Aorta (tissue), 5 donors: ENCODE data around the gene SPRR2B. TPM values are rescaled to one million over a fixed set of nuclear protein-coding genes. Genes with fewer than 3 reads are reported as not detected.
"Not testable (repeated sequence)": the region's sequence is repeated elsewhere in the genome, so short reads cannot be mapped to it uniquely, and the experiment has no call there.

Experiments
- ATAC-seq: fragments of 200-7000 bp; cut with Tn5 transposase; one replicate; pipeline ENCODE4 v1.9.1; 2022; ENCODE audit warnings: moderate library complexity; ENCODE audit not compliant: low FRiP score
- DNase-seq, 2 donors: peaks; one replicate each; pipeline ENCODE4 v3.0.0-alpha.2; 2020
- H3K27ac ChIP-seq, 2 donors: one replicate each; pipeline ENCODE4 v1.5.1; 2013; ENCODE audit warnings: low read length in 2 of 2, mild to moderate bottlenecking in 2 of 2, moderate library complexity in 2 of 2, control low read depth in 1 of 2, inconsistent platforms in 1 of 2, low read depth in 1 of 2
- H3K27me3 ChIP-seq, 2 donors: one replicate each; pipeline ENCODE4 v1.6.1; 2013; ENCODE audit warnings: control low read depth in 1 of 2, low read length in 1 of 2, mild to moderate bottlenecking in 1 of 2, moderate library complexity in 1 of 2; ENCODE audit not compliant: insufficient read depth in 2 of 2, control insufficient read depth in 1 of 2
- H3K36me3 ChIP-seq, 2 donors: one replicate each; pipeline ENCODE4 v1.6.1; 2013; ENCODE audit warnings: control low read depth in 1 of 2, low read length in 1 of 2, mild to moderate bottlenecking in 1 of 2; ENCODE audit not compliant: insufficient read depth in 2 of 2, control insufficient read depth in 1 of 2
- H3K4me1 ChIP-seq, 2 donors: one replicate each; pipeline ENCODE4 v1.6.1; 2013; ENCODE audit warnings: low read length in 2 of 2, control low read depth in 1 of 2, mild to moderate bottlenecking in 1 of 2, moderate library complexity in 1 of 2; ENCODE audit not compliant: insufficient read depth in 2 of 2, control insufficient read depth in 1 of 2
- H3K4me3 ChIP-seq, 2 donors: one replicate each; pipeline ENCODE4 v1.5.1; 2013; ENCODE audit warnings: low read length in 2 of 2, control low read depth in 1 of 2, mild to moderate bottlenecking in 1 of 2
- H3K9me3 ChIP-seq: one replicate; pipeline ENCODE4 v1.6.1; 2013; ENCODE audit warnings: mild to moderate bottlenecking, low read length; ENCODE audit not compliant: control insufficient read depth
- WGBS, 2 donors: extraction: QIAGEN DNeasy Blood & Tissue Kit; methylation state at CpG; one replicate each; pipeline ENCODE4 v1.1.7; 2013; 5-methylcytosine and 5-hydroxymethylcytosine counted together
- intact Hi-C, 2 donors: fragments of 100-400 bp; cut with DNase I; formaldehyde crosslinking; loops; one replicate each; pipeline versions ENCODE4 v1.14.2 to v1.15.0; 2022
- polyA plus RNA-seq, 2 donors: library from polyadenylated mRNA; stranded (reverse); fragments of 200-250 nt; gene quantifications; one replicate each; pipeline ENCODE4 v1.2.3, GENCODE V29; 2013
- total RNA-seq, 2 donors: library from RNA; stranded (reverse); fragmentation: NEBNext Ultra II Directional; extraction: Animal tissue kit (Norgen Biotek cat#: 25700); gene quantifications; one replicate each; pipeline ENCODE4 v1.2.1, GENCODE V29; 2021
- donor health status: healthy with polysubstance abuse.
- donor health status: Bipolar disorder and iron deficiency.
- donor health status: DM: no; HTN: no; CAD: no.
- donor health status: DM: no; HTN: no; CAD: no.
- donor health status: DM: yes; HTN: yes; CAD: no.

SPRR2B gene
- total and polyA plus RNA-seq, 4 donors = not detected

- no peaks in the 10 kb centered on the region for H3K4me1 ChIP-seq
- no peaks in the 10 kb centered on the region for H3K27me3 ChIP-seq
- no peak for DNase-seq
- H3K36me3 ChIP-seq = no peaks in the 10 kb centered on the region
- H3K4me3 ChIP-seq = no peak overlapping the region
- H3K27ac ChIP-seq = no peak overlapping the region
- intact Hi-C loops = no loop called here
- WGBS, 2 donors = 73% methylated on average over 1 of the region's 1 CpG
- no peak for ATAC-seq
- H3K9me3 ChIP-seq = no peaks in the 10 kb centered on the region
Observed at GRCh38 chr1:153024413-153024812, 47.0 kb downstream of the SPRR2B start.

DNA sequence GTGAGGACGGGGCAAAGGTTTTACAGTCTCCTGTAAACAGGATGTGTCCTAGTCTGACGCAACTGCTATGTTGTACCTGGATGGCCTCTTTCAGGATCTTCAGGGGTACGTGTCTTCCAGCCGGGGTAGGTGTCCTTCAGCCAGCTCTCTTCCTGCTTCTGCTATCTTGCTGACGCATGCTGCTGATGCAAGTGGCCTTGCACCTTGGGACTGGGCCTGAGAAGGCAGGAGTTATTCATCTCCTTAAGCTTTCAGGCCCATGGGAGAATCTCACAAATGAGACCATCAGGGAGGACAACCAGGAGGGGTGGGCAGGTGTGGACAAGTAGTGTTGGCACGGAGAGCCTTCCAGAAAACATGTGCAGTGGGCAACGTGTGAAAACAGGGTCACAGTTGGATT lies 48.3 kb downstream of the SPRR2B start:
- no peaks in the 10 kb centered on the region for H3K36me3 ChIP-seq
- intact Hi-C loops = no loop called here
- H3K9me3 ChIP-seq = peaks cover 2% of the 10 kb centered on the region
- no peak overlapping the region for H3K27ac ChIP-seq
- no peaks in the 10 kb centered on the region for H3K27me3 ChIP-seq
- no peak overlapping the region for H3K4me3 ChIP-seq
- H3K4me1 ChIP-seq = no peaks in the 10 kb centered on the region
- no peak for ATAC-seq
- 84 to 87% methylated on average over 7 of the region's 7 CpGs for WGBS, 2 donors
- DNase-seq = no peak

DNA sequence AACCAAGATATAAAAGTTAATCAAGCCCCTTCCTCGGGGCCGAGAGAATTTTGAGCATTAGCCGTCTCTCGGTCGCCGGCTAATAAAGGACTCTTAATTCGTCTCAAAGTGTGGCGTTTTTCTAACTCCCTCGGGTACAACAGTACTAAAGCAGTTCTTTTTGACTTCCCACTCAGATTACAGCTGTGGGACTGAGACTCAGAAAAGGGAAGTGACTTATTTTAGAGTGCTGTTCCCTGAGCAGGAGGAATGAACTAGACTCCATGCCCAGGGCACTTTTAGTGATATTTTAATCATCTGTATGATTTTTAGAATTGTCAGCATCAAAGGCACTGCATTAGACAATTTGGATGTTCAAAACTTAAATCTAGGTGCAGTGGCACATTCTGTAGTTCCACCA lies 49.1 kb downstream of the SPRR2B start:
- H3K27me3 ChIP-seq, DNase-seq, ATAC-seq, intact Hi-C loops, H3K27ac ChIP-seq, H3K9me3 ChIP-seq, H3K36me3 ChIP-seq, H3K4me3 ChIP-seq, H3K4me1 ChIP-seq: not testable (repeated sequence)
- WGBS, 2 donors = 25 to 35% methylated on average over 9 of the region's 9 CpGs

GRCh38 chr1:153021829-153022228 lies 49.6 kb downstream of the SPRR2B start:
- H3K27me3 ChIP-seq, DNase-seq, H3K36me3 ChIP-seq, H3K27ac ChIP-seq, ATAC-seq, intact Hi-C loops, H3K9me3 ChIP-seq, H3K4me3 ChIP-seq, H3K4me1 ChIP-seq: not testable (repeated sequence)
- 20 to 27% methylated on average over 2 of the region's 2 CpGs for WGBS, 2 donors

Other genes starting within 250 kb of the SPRR2B start
- not detected for gene LCE1A, start 244.1 kb downstream of the SPRR2B start, total RNA-seq
- not detected for gene LCE1A, start 244.1 kb downstream of the SPRR2B start, polyA plus RNA-seq
- gene LCE6A, start 228.8 kb downstream of the SPRR2B start, total RNA-seq = not detected
- not detected for gene LCE6A, start 228.8 kb downstream of the SPRR2B start, polyA plus RNA-seq
- gene LCE7A, start 211.6 kb downstream of the SPRR2B start, total RNA-seq = not detected
- gene LCE7A, start 211.6 kb downstream of the SPRR2B start, polyA plus RNA-seq = not detected
- gene SMCP, start 193.3 kb downstream of the SPRR2B start, total RNA-seq = not detected
- gene SMCP, start 193.3 kb downstream of the SPRR2B start, polyA plus RNA-seq = not detected
- gene IVL, start 163.1 kb downstream of the SPRR2B start, total RNA-seq = not detected
- under 1 TPM; 0.13 TPM for gene IVL, start 163.1 kb downstream of the SPRR2B start, polyA plus RNA-seq
- gene SPRR5, start 124.4 kb downstream of the SPRR2B start, total RNA-seq = not detected
- gene SPRR5, start 124.4 kb downstream of the SPRR2B start, polyA plus RNA-seq = not detected
- not detected for gene SPRR4, start 101.0 kb downstream of the SPRR2B start, total RNA-seq
- not detected for gene SPRR4, start 101.0 kb downstream of the SPRR2B start, polyA plus RNA-seq
- gene SPRR1A, start 87.5 kb downstream of the SPRR2B start, total RNA-seq = not detected
- gene SPRR1A, start 87.5 kb downstream of the SPRR2B start, polyA plus RNA-seq = not detected
- under 1 TPM in 1 of 2 donors, not detected in 1; 0.75 TPM for gene SPRR3, start 69.9 kb downstream of the SPRR2B start, total RNA-seq
- 10 to 100 TPM in 1 of 2 donors, 1 to 10 TPM in 1; 8.2 to 14.9 TPM for gene SPRR3, start 69.9 kb downstream of the SPRR2B start, polyA plus RNA-seq
- not detected for gene SPRR1B, start 40.4 kb downstream of the SPRR2B start, total RNA-seq
- 1 to 10 TPM in 1 of 2 donors, under 1 TPM in 1; 0.74 to 1.9 TPM for gene SPRR1B, start 40.4 kb downstream of the SPRR2B start, polyA plus RNA-seq
- gene SPRR2D, start 30.5 kb downstream of the SPRR2B start, total RNA-seq = not detected
- gene SPRR2D, start 30.5 kb downstream of the SPRR2B start, polyA plus RNA-seq = 1 to 10 TPM in 1 of 2 donors, under 1 TPM in 1; 0.56 to 2.6 TPM
- not detected for gene SPRR2A, start 14.1 kb downstream of the SPRR2B start, total RNA-seq
- gene SPRR2A, start 14.1 kb downstream of the SPRR2B start, polyA plus RNA-seq = 1 to 10 TPM in 1 of 2 donors, under 1 TPM in 1; 0.95 to 6.0 TPM
- not detected for gene SPRR2E, start 22.9 kb upstream of the SPRR2B start, total RNA-seq
- under 1 TPM; 0.75 to 0.77 TPM for gene SPRR2E, start 22.9 kb upstream of the SPRR2B start, polyA plus RNA-seq
- not detected for gene SPRR2F, start 41.9 kb upstream of the SPRR2B start, total RNA-seq
- not detected for gene SPRR2F, start 41.9 kb upstream of the SPRR2B start, polyA plus RNA-seq
- not detected for gene SPRR2G, start 79.3 kb upstream of the SPRR2B start, total RNA-seq
- not detected for gene SPRR2G, start 79.3 kb upstream of the SPRR2B start, polyA plus RNA-seq
- not detected for gene LELP1, start 131.8 kb upstream of the SPRR2B start, total RNA-seq
- gene LELP1, start 131.8 kb upstream of the SPRR2B start, polyA plus RNA-seq = not detected
- not detected for gene PRR9, start 146.0 kb upstream of the SPRR2B start, total RNA-seq
- gene PRR9, start 146.0 kb upstream of the SPRR2B start, polyA plus RNA-seq = not detected
- not detected for gene LORICRIN, start 188.1 kb upstream of the SPRR2B start, total RNA-seq
- not detected for gene LORICRIN, start 188.1 kb upstream of the SPRR2B start, polyA plus RNA-seq
- not detected for gene PGLYRP3, start 241.3 kb upstream of the SPRR2B start, total RNA-seq
- not detected for gene PGLYRP3, start 241.3 kb upstream of the SPRR2B start, polyA plus RNA-seq